Parathyroid adenoma (tissue), 2 donors: ENCODE data around the gene TRIM47.

Experiments used
- H2AFZ ChIP-seq: fragments of 300-600 bp; sonication (generic); one replicate; pipeline ENCODE4 v1.7.0; 2017; ENCODE audit warnings: antibody characterized with exemption, mild to moderate bottlenecking
- H3K27ac ChIP-seq: fragments of 300-600 bp; sonication (generic); one replicate; pipeline ENCODE4 v1.7.0; 2017
- H3K27me3 ChIP-seq: fragments of 300-600 bp; sonication (generic); one replicate; pipeline ENCODE4 v1.7.0; 2017; ENCODE audit warnings: low read length; ENCODE audit not compliant: control insufficient read depth, insufficient read depth
- H3K36me3 ChIP-seq: fragments of 300-600 bp; sonication (generic); one replicate; pipeline ENCODE4 v1.7.0; 2017; ENCODE audit warnings: low read length; ENCODE audit not compliant: control insufficient read depth, insufficient read depth
- H3K4me1 ChIP-seq: fragments of 300-600 bp; sonication (generic); one replicate; pipeline ENCODE4 v1.7.0; 2017; ENCODE audit warnings: control low read depth
- H3K4me2 ChIP-seq: fragments of 300-600 bp; sonication (generic); one replicate; pipeline ENCODE4 v1.7.0; 2017; ENCODE audit warnings: low read length
- H3K4me3 ChIP-seq: fragments of 300-600 bp; sonication (generic); one replicate; pipeline ENCODE4 v1.7.0; 2017; ENCODE audit warnings: low read depth, low read length
- H3K79me2 ChIP-seq: fragments of 300-600 bp; sonication (generic); one replicate; pipeline ENCODE4 v1.7.0; 2017; ENCODE audit warnings: control low read depth
- H3K9ac ChIP-seq: fragments of 300-600 bp; sonication (generic); one replicate; pipeline ENCODE4 v1.7.0; 2017; ENCODE audit warnings: mild to moderate bottlenecking
- H3K9me3 ChIP-seq: fragments of 300-600 bp; sonication (generic); one replicate; pipeline ENCODE4 v1.7.0; 2017; ENCODE audit warnings: low read length; ENCODE audit not compliant: control insufficient read depth
- TF ChIP-seq, protein P1 (sequence below): fragments of 300-600 bp; sonication (generic); IDR thresholded peaks from one replicate; pipeline ENCODE4 v1.7.0; 2017; ENCODE audit warnings: antibody characterized with exemption, mild to moderate bottlenecking
- donor health status: primary hyperparathyroidism.

TRIM47 gene

GRCh38 chr17:75842411-75842810, 36.0 kb downstream of the TRIM47 start:
- H3K4me2 ChIP-seq, result no peak overlapping the region

GRCh38 chr17:75840799-75841164, 37.6 kb downstream of the TRIM47 start:
- no peaks in the 10 kb centered on the region for H3K36me3 ChIP-seq
- H3K27ac ChIP-seq, result no peak overlapping the region
- H3K4me1 ChIP-seq, result peaks cover 8% of the 10 kb centered on the region
- H3K27me3 ChIP-seq, result no peaks in the 10 kb centered on the region
- H3K9ac ChIP-seq, result no peak overlapping the region
- TF ChIP-seq, protein P1, sequence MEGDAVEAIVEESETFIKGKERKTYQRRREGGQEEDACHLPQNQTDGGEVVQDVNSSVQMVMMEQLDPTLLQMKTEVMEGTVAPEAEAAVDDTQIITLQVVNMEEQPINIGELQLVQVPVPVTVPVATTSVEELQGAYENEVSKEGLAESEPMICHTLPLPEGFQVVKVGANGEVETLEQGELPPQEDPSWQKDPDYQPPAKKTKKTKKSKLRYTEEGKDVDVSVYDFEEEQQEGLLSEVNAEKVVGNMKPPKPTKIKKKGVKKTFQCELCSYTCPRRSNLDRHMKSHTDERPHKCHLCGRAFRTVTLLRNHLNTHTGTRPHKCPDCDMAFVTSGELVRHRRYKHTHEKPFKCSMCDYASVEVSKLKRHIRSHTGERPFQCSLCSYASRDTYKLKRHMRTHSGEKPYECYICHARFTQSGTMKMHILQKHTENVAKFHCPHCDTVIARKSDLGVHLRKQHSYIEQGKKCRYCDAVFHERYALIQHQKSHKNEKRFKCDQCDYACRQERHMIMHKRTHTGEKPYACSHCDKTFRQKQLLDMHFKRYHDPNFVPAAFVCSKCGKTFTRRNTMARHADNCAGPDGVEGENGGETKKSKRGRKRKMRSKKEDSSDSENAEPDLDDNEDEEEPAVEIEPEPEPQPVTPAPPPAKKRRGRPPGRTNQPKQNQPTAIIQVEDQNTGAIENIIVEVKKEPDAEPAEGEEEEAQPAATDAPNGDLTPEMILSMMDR, result no peak
- H3K4me2 ChIP-seq, result no peak overlapping the region
- H2AFZ ChIP-seq, result no peak overlapping the region
- no peaks in the 10 kb centered on the region for H3K9me3 ChIP-seq
- no peak overlapping the region for H3K4me3 ChIP-seq
- H3K79me2 ChIP-seq, result no peaks in the 10 kb centered on the region

More at GRCh38 chr17:75842411-75842810, 36.0 kb downstream of the TRIM47 start:
- H3K9me3 ChIP-seq, result no peaks in the 10 kb centered on the region
- H3K4me3 ChIP-seq, result no peak overlapping the region
- H3K36me3 ChIP-seq, result no peaks in the 10 kb centered on the region
- no peaks in the 10 kb centered on the region for H3K79me2 ChIP-seq
- H3K9ac ChIP-seq, result no peak overlapping the region
- H3K4me1 ChIP-seq, result peaks cover 8% of the 10 kb centered on the region
- no peaks in the 10 kb centered on the region for H3K27me3 ChIP-seq
- H3K27ac ChIP-seq, result no peak overlapping the region
- TF ChIP-seq, protein P1, result no peak
- no peak overlapping the region for H2AFZ ChIP-seq

DNA sequence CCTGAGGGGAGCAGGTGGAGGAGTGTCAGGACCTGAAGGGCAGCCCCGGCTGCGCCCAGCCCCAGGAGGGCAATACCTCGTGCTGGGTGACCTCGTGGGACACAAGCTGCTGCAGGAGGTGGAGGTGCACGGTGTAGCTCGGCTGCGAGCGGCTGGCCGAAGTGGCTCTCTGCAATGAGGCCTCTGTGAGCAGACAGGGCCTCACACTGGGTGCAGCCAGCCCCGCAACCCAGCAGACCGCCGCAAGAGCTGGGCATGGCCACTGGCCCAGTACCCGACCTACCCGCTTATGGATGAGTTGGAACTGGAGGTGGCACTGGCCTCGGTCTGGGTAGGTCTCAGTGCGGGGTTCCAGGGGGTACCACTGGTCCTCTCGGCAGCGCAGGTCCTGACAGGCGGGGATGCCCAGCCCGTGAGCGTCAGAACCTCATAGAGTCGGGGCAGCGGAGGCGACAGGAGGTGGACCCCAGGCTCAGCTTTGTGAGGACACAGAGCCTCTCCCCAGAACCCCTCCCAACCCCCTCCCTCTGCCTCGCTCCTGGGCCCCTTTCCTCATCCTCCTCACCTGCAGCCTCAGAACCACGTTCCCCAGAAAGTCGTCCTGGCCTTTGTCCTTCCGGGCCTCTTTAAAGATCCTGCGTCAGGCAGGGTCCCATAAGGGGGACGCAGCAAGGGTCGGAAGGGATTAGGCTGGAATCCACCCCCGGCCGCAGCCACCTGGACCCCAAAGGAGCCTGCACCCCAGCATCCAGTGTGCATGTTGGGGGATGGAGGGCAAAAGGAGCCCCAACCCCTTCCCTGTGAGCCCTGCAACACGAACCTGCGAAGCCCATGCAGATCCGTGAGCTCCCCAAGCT, 38.2 kb downstream of the TRIM47 start:
- no peak overlapping the region for H3K4me3 ChIP-seq
- TF ChIP-seq, protein P1, result no peak
- H3K9me3 ChIP-seq, result no peaks in the 10 kb centered on the region
- peaks cover 4% of the 10 kb centered on the region for H3K4me1 ChIP-seq
- no peaks in the 10 kb centered on the region for H3K79me2 ChIP-seq
- no peak overlapping the region for H3K4me2 ChIP-seq
- H2AFZ ChIP-seq, result no peak overlapping the region
- no peaks in the 10 kb centered on the region for H3K36me3 ChIP-seq
- H3K27ac ChIP-seq, result no peak overlapping the region
- H3K9ac ChIP-seq, result no peak overlapping the region
- no peaks in the 10 kb centered on the region for H3K27me3 ChIP-seq

DNA sequence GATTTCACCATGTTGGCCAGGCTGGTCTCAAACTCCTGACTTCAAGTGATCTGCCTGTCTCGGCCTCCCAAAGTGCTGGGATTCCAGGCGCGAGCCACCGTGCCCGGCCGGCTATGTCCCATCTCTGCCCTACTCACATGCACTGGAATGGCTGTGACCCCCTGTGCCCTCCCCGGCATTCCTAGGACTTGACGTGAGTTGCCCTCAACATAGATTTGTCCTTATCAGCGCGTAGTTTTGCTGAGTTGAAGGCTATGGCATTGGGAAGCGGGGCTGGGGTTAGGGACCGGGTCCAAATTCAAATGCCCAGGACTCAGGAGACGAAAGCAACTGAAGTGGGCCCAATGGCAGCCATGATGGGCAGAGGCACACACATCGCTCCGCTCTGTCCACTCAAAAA, 40.0 kb downstream of the TRIM47 start:
- H3K4me3 ChIP-seq, result no peak overlapping the region
- no peaks in the 10 kb centered on the region for H3K9me3 ChIP-seq
- H3K4me2 ChIP-seq, result no peak overlapping the region
- TF ChIP-seq, protein P1, result no peak
- no peak overlapping the region for H3K27ac ChIP-seq
- no peaks in the 10 kb centered on the region for H3K27me3 ChIP-seq
- H3K4me1 ChIP-seq, result no peaks in the 10 kb centered on the region
- H2AFZ ChIP-seq, result no peak overlapping the region
- H3K36me3 ChIP-seq, result no peaks in the 10 kb centered on the region
- H3K79me2 ChIP-seq, result no peaks in the 10 kb centered on the region
- H3K9ac ChIP-seq, result no peak overlapping the region

DNA sequence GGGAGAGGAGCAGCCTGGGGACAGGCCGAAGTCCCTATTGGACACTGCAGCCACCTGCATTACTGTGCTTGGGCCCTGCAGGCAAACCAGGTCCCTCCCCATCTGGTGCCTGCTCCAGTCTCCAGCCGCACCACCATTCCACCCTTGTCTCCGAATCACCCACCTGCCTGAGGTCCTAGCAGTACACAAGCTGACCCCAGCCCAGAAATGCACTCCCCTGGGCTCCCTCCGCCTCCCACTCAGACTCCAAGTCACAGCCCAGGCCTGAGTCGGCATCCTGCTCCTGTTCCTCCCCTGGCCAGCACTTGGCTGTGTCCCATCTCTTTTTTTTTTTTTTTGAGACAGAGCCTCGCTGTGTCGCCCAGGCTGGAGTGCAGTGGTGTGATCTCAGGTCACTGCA, 40.5 kb downstream of the TRIM47 start:
- TF ChIP-seq, protein P1, result no peak
- Histone ChIP-seq H3K9me3 (no peaks in the 10 kb centered on the region), H3K4me3 (no peak overlapping the region), H3K4me1 (no peaks in the 10 kb centered on the region), H3K36me3 (no peaks in the 10 kb centered on the region), H3K27me3 (no peaks in the 10 kb centered on the region), H3K79me2 (no peaks in the 10 kb centered on the region), H3K27ac (no peak overlapping the region), H3K4me2 (no peak overlapping the region), H2AFZ (no peak overlapping the region), H3K9ac (no peak overlapping the region)
